NCI-H1930 (cell line): ENCODE results near the gene RASL10A.
"Not testable (repeated sequence)": the region's sequence is repeated elsewhere in the genome, so short reads cannot be mapped to it uniquely, and the experiment has no call there.

Source experiments
- DNase-seq, 2 experiments: peaks; one replicate each; lab custom pipeline; 2025; lab: John Stamatoyannopoulos, UW

The RASL10A gene

GRCh38 chr22:29315286-29316140 lies at the start of gene RASL10A:
Gene RASL10A (minus strand): TSS chr22:29315697. CDS start chr22:29315246, 451 bp downstream.
- peak in 1 of 2 experiments; percentile 31 for DNase-seq

- no peak for DNase-seq
Observed at GRCh38 chr22:29359469-29359868, 44.0 kb upstream of the RASL10A start.

GRCh38 chr22:29357193-29357890 lies 41.8 kb upstream of the RASL10A start:
- DNase-seq: not testable (repeated sequence)

GRCh38 chr22:29353860-29354259 lies 38.4 kb upstream of the RASL10A start:
- DNase-seq: no peak

- no peak for DNase-seq
Observed at GRCh38 chr22:29353286-29353685, 37.8 kb upstream of the RASL10A start.

- DNase-seq: no peak
Observed at GRCh38 chr22:29352778-29353177, 37.3 kb upstream of the RASL10A start.

- no peak for DNase-seq
Observed at GRCh38 chr22:29351891-29352290, 36.4 kb upstream of the RASL10A start.

GRCh38 chr22:29351042-29351441 lies 35.5 kb upstream of the RASL10A start:
- DNase-seq: no peak

- no peak for DNase-seq
Observed at GRCh38 chr22:29348956-29349355, 33.5 kb upstream of the RASL10A start.

GRCh38 chr22:29348041-29348440 lies 32.5 kb upstream of the RASL10A start:
- no peak for DNase-seq

- DNase-seq: no peak
Observed at GRCh38 chr22:29346659-29347058, 31.2 kb upstream of the RASL10A start.

- DNase-seq: no peak
Observed at GRCh38 chr22:29345932-29346331, 30.4 kb upstream of the RASL10A start.

- not testable (repeated sequence) for DNase-seq
Observed at GRCh38 chr22:29344889-29345288, 29.4 kb upstream of the RASL10A start.

GRCh38 chr22:29344137-29344536 lies 28.6 kb upstream of the RASL10A start:
- no peak for DNase-seq

- DNase-seq: no peak
Observed at GRCh38 chr22:29343313-29343805, 27.9 kb upstream of the RASL10A start.

- no peak for DNase-seq
Observed at GRCh38 chr22:29342577-29343312, 27.2 kb upstream of the RASL10A start.

GRCh38 chr22:29342177-29342576 lies 26.7 kb upstream of the RASL10A start:
- DNase-seq: no peak

GRCh38 chr22:29341849-29342127 lies 26.3 kb upstream of the RASL10A start:
- DNase-seq: no peak

- no peak for DNase-seq
Observed at GRCh38 chr22:29341056-29341848, 25.8 kb upstream of the RASL10A start.

- DNase-seq: no peak
Observed at GRCh38 chr22:29340566-29340965, 25.1 kb upstream of the RASL10A start.

GRCh38 chr22:29339381-29340235 lies 24.1 kb upstream of the RASL10A start:
- DNase-seq: no peak
